Measurements from ENCODE around the gene GPANK1. TPM values are rescaled to one million over a fixed set of nuclear protein-coding genes. Genes with fewer than 3 reads are reported as not detected.

The GPANK1 gene
- total RNA-seq, 1 donor from 2014 or later, result 21.0 TPM

- Histone ChIP-seq H3K9me3 (ENCODE audit: low read depth) (no peaks in the 10 kb centered on the region), H3F3A (ENCODE audit: low read depth) (no peaks in the 10 kb centered on the region), H3K4me2 (peak overlapping the region; percentile 87), H3K4me1 (no peaks in the 10 kb centered on the region), H3K27me3 (no peaks in the 10 kb centered on the region), H2AFZ (replicated peaks) (no peak overlapping the region), H3K9ac (peak overlapping the region; percentile 62), H3K4me3 (peak overlapping the region; percentile 83), H3K79me2 (ENCODE audit: low read depth) (peaks cover 32% of the 10 kb centered on the region), H3K27ac (no peak overlapping the region), H4K20me1 (ENCODE audit: low read depth) (no peaks in the 10 kb centered on the region), H3K36me3 (no peaks in the 10 kb centered on the region)
- peaks cover 2% of the 10 kb centered on the region for H3K27me3 Mint-ChIP-seq (ENCODE audit: insufficient read depth, low read depth)
- no peak for DNase-seq (ENCODE audit: low spot score)
- peaks cover 9% of the 10 kb centered on the region for H3K36me3 Mint-ChIP-seq
- peak overlapping the region; percentile 98 for H3K27ac Mint-ChIP-seq
- H3K9me3 Mint-ChIP-seq, result no peaks in the 10 kb centered on the region
- peaks cover 19% of the 10 kb centered on the region for H3K4me1 Mint-ChIP-seq
- TF ChIP-seq CTCF (IDR thresholded peaks at IDR 0.05) (no peak), EZH2phosphoT487 (IDR thresholded peaks at IDR 0.05) (no peak), EZH2 (IDR thresholded peaks at IDR 0.05) (no peak)
- peak overlapping the region; percentile 99 for H3K4me3 Mint-ChIP-seq
Observed at GRCh38 chr6:31701666-31702404, 37.0 kb upstream of the GPANK1 start.

- Histone ChIP-seq H3K27me3 (no peaks in the 10 kb centered on the region), H3K36me3 (no peaks in the 10 kb centered on the region), H3K4me1 (no peaks in the 10 kb centered on the region), H3K79me2 (ENCODE audit: low read depth) (peaks cover 32% of the 10 kb centered on the region), H3K9me3 (ENCODE audit: low read depth) (no peaks in the 10 kb centered on the region), H3K4me2 (no peak overlapping the region), H3K4me3 (no peak overlapping the region), H3K27ac (no peak overlapping the region), H3F3A (ENCODE audit: low read depth) (no peaks in the 10 kb centered on the region), H3K9ac (no peak overlapping the region), H2AFZ (replicated peaks) (no peak overlapping the region), H4K20me1 (ENCODE audit: low read depth) (no peaks in the 10 kb centered on the region)
- peak overlapping the region; percentile 99 for H3K4me3 Mint-ChIP-seq
- peaks cover 11% of the 10 kb centered on the region for H3K36me3 Mint-ChIP-seq
- peaks cover 19% of the 10 kb centered on the region for H3K4me1 Mint-ChIP-seq
- no peaks in the 10 kb centered on the region for H3K9me3 Mint-ChIP-seq
- H3K27ac Mint-ChIP-seq, result peak overlapping the region; percentile 11
- H3K27me3 Mint-ChIP-seq (ENCODE audit: insufficient read depth, low read depth), result peaks cover 2% of the 10 kb centered on the region
- DNase-seq (ENCODE audit: low spot score), result no peak
- TF ChIP-seq EZH2phosphoT487 (IDR thresholded peaks at IDR 0.05) (no peak), EZH2 (IDR thresholded peaks at IDR 0.05) (no peak), CTCF (IDR thresholded peaks at IDR 0.05) (no peak)
Observed at GRCh38 chr6:31700740-31701401, 36.1 kb upstream of the GPANK1 start.

GRCh38 chr6:31697555-31697954 is 32.8 kb upstream of the GPANK1 start:
- Histone ChIP-seq H3K36me3 (no peaks in the 10 kb centered on the region), H3F3A (ENCODE audit: low read depth) (no peaks in the 10 kb centered on the region), H3K27me3 (no peaks in the 10 kb centered on the region), H3K9me3 (ENCODE audit: low read depth) (no peaks in the 10 kb centered on the region), H4K20me1 (ENCODE audit: low read depth) (no peaks in the 10 kb centered on the region), H3K4me2 (no peak overlapping the region), H3K9ac (no peak overlapping the region), H3K4me3 (no peak overlapping the region), H3K27ac (no peak overlapping the region), H3K4me1 (no peaks in the 10 kb centered on the region), H3K79me2 (ENCODE audit: low read depth) (peaks cover 31% of the 10 kb centered on the region), H2AFZ (replicated peaks) (no peak overlapping the region)
- Mint-ChIP-seq H3K27ac (no peak overlapping the region), H3K4me3 (no peak overlapping the region), H3K9me3 (no peaks in the 10 kb centered on the region), H3K4me1 (peaks cover 16% of the 10 kb centered on the region), H3K36me3 (peaks cover 18% of the 10 kb centered on the region), H3K27me3 (ENCODE audit: insufficient read depth, low read depth) (no peaks in the 10 kb centered on the region)
- TF ChIP-seq CTCF (IDR thresholded peaks at IDR 0.05), result no peak
- no peak for TF ChIP-seq EZH2phosphoT487 (IDR thresholded peaks at IDR 0.05)
- TF ChIP-seq EZH2 (IDR thresholded peaks at IDR 0.05), result no peak
- DNase-seq (ENCODE audit: low spot score), result no peak

All from neural progenitor cell (in vitro differentiated cells).